Caco-2 (cell line): ENCODE data around the gene LARP6. TPM values are rescaled to one million over a fixed set of nuclear protein-coding genes. Genes with fewer than 3 reads are reported as not detected.

ENCODE experiments used
- BruUV-seq: library from RNA; stranded (reverse); fragments of 400-500 nt; replicated peaks from 2 replicates; lab custom pipeline; 2021; lab: Mats Ljungman, UMichigan
- CTCF ChIA-PET: fragments of 300-600 bp; sonication (Branson Sonifier 250); formaldehyde crosslinking; loops from one replicate; lab custom pipeline; 2022; ENCODE audit warnings: antibody characterized with exemption; lab: Charles Lee
- POLR2A ChIA-PET: fragments of 300-600 bp; sonication (Branson Sonifier 250); formaldehyde crosslinking; loops from one replicate; lab custom pipeline; 2022; ENCODE audit warnings: antibody characterized with exemption; lab: Charles Lee
- DNase-seq, 2 experiments: peaks; one replicate each; pipeline versions ENCODE4 v3.0.0 to v3.0.0-alpha.2; 2020 to 2022
- H3K27me3 ChIP-seq: replicated peaks from 2 replicates; pipeline ENCODE4 v1.6.0; 2011; ENCODE audit warnings: low read length; ENCODE audit not compliant: control insufficient read depth, insufficient read depth
- H3K36me3 ChIP-seq: 2 replicates; pipeline ENCODE4 v1.5.1; 2011; ENCODE audit warnings: low read length; ENCODE audit not compliant: control insufficient read depth, insufficient read depth
- H3K4me1 ChIP-seq: fragments of 250-450 bp; sonication (Bioruptor Pico); 2 replicates; pipeline ENCODE4 v1.5.1; 2020; ENCODE audit warnings: mild to moderate bottlenecking
- H3K4me3 ChIP-seq: 2 replicates; pipeline ENCODE4 v1.5.1; 2011; ENCODE audit warnings: low read depth, mild to moderate bottlenecking, control low read depth, low read length
- H3K9me3 ChIP-seq: fragments of 250-450 bp; sonication (Bioruptor Pico); 2 replicates; pipeline ENCODE4 v1.5.1; 2020; ENCODE audit warnings: mild to moderate bottlenecking, moderate library complexity
- H3K27ac Mint-ChIP-seq: one replicate; pipeline ENCODE4 v1.8.0; 2022; ENCODE audit warnings: mixed read lengths; ENCODE audit not compliant: unreplicated experiment
- H3K27me3 Mint-ChIP-seq: one replicate; pipeline ENCODE4 v1.8.0; 2022; ENCODE audit warnings: mixed read lengths; ENCODE audit not compliant: insufficient read depth, unreplicated experiment
- H3K36me3 Mint-ChIP-seq: one replicate; pipeline ENCODE4 v1.8.0; 2022; ENCODE audit warnings: mild to moderate bottlenecking, mixed read lengths; ENCODE audit not compliant: insufficient read depth, unreplicated experiment
- H3K4me1 Mint-ChIP-seq: one replicate; pipeline ENCODE4 v1.8.0; 2022; ENCODE audit warnings: low read depth, mixed read lengths; ENCODE audit not compliant: unreplicated experiment
- H3K4me3 Mint-ChIP-seq: one replicate; pipeline ENCODE4 v1.8.0; 2022; ENCODE audit warnings: mild to moderate bottlenecking, moderate library complexity, mixed read lengths; ENCODE audit not compliant: unreplicated experiment
- H3K9me3 Mint-ChIP-seq: one replicate; pipeline ENCODE4 v1.8.0; 2022; ENCODE audit warnings: mixed read lengths; ENCODE audit not compliant: unreplicated experiment
- intact Hi-C: fragments of 100-400 bp; cut with micrococcal nuclease; formaldehyde crosslinking; loops from one replicate; pipeline ENCODE4 v1.10.0; 2022; ENCODE audit not compliant: unreplicated experiment
- total RNA-seq: library from RNA; stranded (reverse); gene quantifications from 2 replicates; pipeline ENCODE4 v1.2.3, GENCODE V29; 2022
- TF ChIP-seq, protein P1 (sequence below), 2 experiments: fragments of 200-600 bp in 1 of 2; IDR thresholded peaks; 1 replicate in 1 of 2; 2 replicates in 1 of 2; pipeline versions ENCODE4 v1.5.1 to v1.8.0; 2011 to 2022; ENCODE audit warnings: antibody characterized with exemption in 1 of 2, control low read depth in 1 of 2, inconsistent platforms in 1 of 2, low read depth in 1 of 2, low read length in 1 of 2, mild to moderate bottlenecking in 1 of 2, moderate library complexity in 1 of 2; ENCODE audit not compliant: insufficient read depth in 1 of 2, severe bottlenecking in 1 of 2, unreplicated experiment in 1 of 2

Gene LARP6
- total RNA-seq, 1 experiment from 2014 or later, result 19.7 TPM

- no peaks in the 10 kb centered on the region for H3K27me3 ChIP-seq
- H3K4me3 ChIP-seq, result no peak overlapping the region
- no peak overlapping the region for H3K27ac Mint-ChIP-seq
- no peaks in the 10 kb centered on the region for H3K36me3 Mint-ChIP-seq
- no TSS peak for BruUV-seq
- no peaks in the 10 kb centered on the region for H3K36me3 ChIP-seq
- no peak overlapping the region for H3K4me3 Mint-ChIP-seq
- intact Hi-C loops, result no loop called here
- peaks cover 25% of the 10 kb centered on the region for H3K4me1 ChIP-seq
- H3K27me3 Mint-ChIP-seq, result no peaks in the 10 kb centered on the region
- TF ChIP-seq, protein P1, sequence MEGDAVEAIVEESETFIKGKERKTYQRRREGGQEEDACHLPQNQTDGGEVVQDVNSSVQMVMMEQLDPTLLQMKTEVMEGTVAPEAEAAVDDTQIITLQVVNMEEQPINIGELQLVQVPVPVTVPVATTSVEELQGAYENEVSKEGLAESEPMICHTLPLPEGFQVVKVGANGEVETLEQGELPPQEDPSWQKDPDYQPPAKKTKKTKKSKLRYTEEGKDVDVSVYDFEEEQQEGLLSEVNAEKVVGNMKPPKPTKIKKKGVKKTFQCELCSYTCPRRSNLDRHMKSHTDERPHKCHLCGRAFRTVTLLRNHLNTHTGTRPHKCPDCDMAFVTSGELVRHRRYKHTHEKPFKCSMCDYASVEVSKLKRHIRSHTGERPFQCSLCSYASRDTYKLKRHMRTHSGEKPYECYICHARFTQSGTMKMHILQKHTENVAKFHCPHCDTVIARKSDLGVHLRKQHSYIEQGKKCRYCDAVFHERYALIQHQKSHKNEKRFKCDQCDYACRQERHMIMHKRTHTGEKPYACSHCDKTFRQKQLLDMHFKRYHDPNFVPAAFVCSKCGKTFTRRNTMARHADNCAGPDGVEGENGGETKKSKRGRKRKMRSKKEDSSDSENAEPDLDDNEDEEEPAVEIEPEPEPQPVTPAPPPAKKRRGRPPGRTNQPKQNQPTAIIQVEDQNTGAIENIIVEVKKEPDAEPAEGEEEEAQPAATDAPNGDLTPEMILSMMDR (IDR thresholded peaks at IDR 0.05; ENCODE audit: insufficient read depth in 1 of 2, low read depth in 1 of 2, low read length in 1 of 2, severe bottlenecking in 1 of 2, unreplicated experiment in 1 of 2), result no peak
- POLR2A ChIA-PET, result no interaction called here
- no peaks in the 10 kb centered on the region; the same call in 1 of the 2 replicates for H3K9me3 ChIP-seq
- no peaks in the 10 kb centered on the region for H3K9me3 Mint-ChIP-seq
- no peak for DNase-seq
- CTCF ChIA-PET, result no interaction called here
- peaks cover 32% of the 10 kb centered on the region for H3K4me1 Mint-ChIP-seq
Measured at GRCh38 chr15:70802629-70803028, 51.3 kb downstream of the LARP6 start.

GRCh38 chr15:70801109-70801508 lies 52.8 kb downstream of the LARP6 start:
- no peak for DNase-seq
- ChIA-PET CTCF (no interaction called here), POLR2A (interaction anchor here (0.7 kb wide), 1 partner anchor 186 kb away, joined by 7 read pairs; no protein-coding TSS in a partner anchor)
- Mint-ChIP-seq H3K27ac (no peak overlapping the region), H3K4me1 (peaks cover 34% of the 10 kb centered on the region), H3K36me3 (no peaks in the 10 kb centered on the region), H3K4me3 (no peak overlapping the region), H3K9me3 (no peaks in the 10 kb centered on the region), H3K27me3 (no peaks in the 10 kb centered on the region)
- no TSS peak for BruUV-seq
- H3K9me3 ChIP-seq, result no peaks in the 10 kb centered on the region; the same call in 1 of the 2 replicates
- peaks cover 27% of the 10 kb centered on the region for H3K4me1 ChIP-seq
- H3K36me3 ChIP-seq, result no peaks in the 10 kb centered on the region
- no peak overlapping the region for H3K4me3 ChIP-seq
- intact Hi-C loops, result no loop called here
- no peaks in the 10 kb centered on the region for H3K27me3 ChIP-seq
- TF ChIP-seq, protein P1 (IDR thresholded peaks at IDR 0.05; ENCODE audit: insufficient read depth in 1 of 2, low read depth in 1 of 2, low read length in 1 of 2, severe bottlenecking in 1 of 2, unreplicated experiment in 1 of 2), result no peak

DNA sequence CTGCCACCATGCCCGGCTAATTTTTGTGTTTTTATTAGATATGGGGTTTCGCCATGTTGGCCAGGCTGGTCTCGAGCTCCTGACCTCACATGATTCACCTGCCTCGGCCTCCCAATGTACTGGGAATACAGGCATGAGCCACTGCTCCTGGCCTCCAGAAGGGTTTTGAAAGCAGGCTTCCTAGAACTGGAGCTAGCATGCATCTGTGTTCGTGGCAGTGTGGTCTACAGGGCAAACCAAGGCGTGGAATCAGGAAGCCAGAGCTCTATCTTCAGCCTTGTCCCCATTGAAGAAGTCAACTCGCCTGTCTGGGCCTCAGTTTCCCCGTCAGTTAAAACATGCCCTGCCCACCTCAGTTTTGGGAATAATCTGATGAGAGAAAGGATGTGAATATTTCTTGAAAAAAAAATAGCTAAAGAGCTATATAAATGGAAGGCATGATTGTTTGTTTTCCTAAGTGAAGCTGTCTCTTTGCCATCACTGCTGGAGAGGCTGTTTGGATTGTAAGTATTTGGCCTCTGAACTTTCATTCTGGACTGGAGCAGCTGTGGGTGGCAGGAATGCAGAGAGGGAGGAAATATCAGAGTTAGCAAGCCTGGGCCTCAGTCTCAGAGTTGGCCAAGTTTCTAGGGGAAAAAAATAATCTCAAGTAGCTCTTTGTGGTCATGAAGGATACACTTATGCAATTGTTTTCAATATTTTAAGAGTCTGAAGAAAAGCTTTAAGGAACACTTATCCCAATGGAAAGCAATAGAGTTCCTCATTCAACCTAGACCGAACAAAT lies 54.1 kb downstream of the LARP6 start:
- Mint-ChIP-seq H3K27ac (peak overlapping the region; percentile 53), H3K27me3 (no peaks in the 10 kb centered on the region), H3K4me1 (peaks cover 34% of the 10 kb centered on the region), H3K36me3 (no peaks in the 10 kb centered on the region), H3K4me3 (no peak overlapping the region), H3K9me3 (no peaks in the 10 kb centered on the region)
- H3K36me3 ChIP-seq, result no peaks in the 10 kb centered on the region
- H3K4me1 ChIP-seq, result peaks cover 36% of the 10 kb centered on the region
- CTCF ChIA-PET, result interaction anchor here (0.9 to 1.2 kb wide), 3 partner anchors 12 to 38 kb away, joined by 3 to 10 read pairs (median 3); no protein-coding TSS in a partner anchor
- H3K27me3 ChIP-seq, result no peaks in the 10 kb centered on the region
- H3K4me3 ChIP-seq, result no peak overlapping the region
- intact Hi-C loops, result no loop called here
- POLR2A ChIA-PET, result interaction anchor here (0.5 to 1.3 kb wide), 4 partner anchors 12 to 681 kb away, joined by 3 to 4 read pairs (median 4); partner anchors contain the start of gene UACA
- BruUV-seq, result no TSS peak
- TF ChIP-seq, protein P1 (IDR thresholded peaks at IDR 0.05; ENCODE audit: insufficient read depth in 1 of 2, low read depth in 1 of 2, low read length in 1 of 2, severe bottlenecking in 1 of 2, unreplicated experiment in 1 of 2), result no peak
- no peaks in the 10 kb centered on the region; the same call in 1 of the 2 replicates for H3K9me3 ChIP-seq
- peak; percentile 37 to 50 for DNase-seq
